HG03342 (cell line): Measurements from ENCODE around the gene FGFR3.

Source experiments
- ATAC-seq: cut with Tn5 transposase; IDR thresholded peaks from one replicate; pipeline ENCODE4 v1.9.1; 2021; ENCODE audit warnings: mild to moderate bottlenecking, moderate library complexity; ENCODE audit not compliant: unreplicated experiment

FGFR3 gene

DNA sequence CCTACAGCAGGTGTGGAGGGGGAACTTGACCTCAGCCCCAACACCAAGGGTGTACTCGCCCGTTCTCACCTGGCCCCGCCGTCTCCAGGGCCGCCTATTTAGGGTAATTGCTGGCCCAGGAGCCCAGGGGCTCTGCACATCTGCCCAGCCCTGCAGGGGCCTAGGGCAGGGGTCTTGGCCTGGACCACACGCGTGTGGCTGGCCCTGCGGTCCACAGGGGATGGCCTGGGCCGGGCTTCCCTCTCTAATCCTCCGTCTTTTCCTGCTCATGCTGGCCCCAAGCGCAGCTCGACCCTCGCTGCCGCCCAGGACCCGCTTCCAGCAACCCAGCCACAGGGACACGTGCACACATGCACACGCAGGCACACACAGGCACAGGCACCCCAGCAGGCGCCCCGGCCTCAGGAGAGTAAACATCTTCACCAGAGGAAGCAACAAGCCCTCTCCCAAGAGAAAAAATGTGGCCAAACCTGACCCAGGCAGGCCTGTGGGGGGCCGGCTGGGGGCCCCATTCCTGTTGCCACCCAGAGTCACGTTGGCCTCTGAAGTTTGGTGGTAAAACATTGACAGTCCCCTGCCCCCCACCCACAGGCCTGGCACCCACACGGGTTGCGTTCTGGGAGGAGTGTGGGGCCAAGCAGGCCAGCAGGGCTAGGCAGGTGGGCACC, 24.6 kb upstream of the FGFR3 start:
- ATAC-seq, result no peak

DNA sequence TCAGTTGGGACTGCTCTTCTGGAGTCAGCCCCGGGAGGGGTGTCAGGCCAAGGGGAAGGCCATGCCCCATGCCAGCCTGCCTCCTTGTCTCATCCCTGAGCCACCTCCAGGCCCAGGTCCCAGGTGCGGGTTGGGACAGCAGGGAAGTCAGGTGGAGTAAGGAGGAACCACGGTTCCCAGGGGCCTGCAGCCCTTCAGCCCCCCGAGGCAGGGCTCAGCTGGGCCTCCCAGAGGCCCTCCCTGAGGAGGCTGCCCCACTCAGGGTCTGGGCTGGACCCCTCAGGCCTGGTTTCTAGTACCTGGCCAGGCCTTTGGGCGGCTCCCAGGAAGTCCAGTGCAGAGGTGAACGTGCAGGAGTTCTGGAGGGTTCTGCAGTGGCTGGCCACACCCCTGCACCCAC, 23.4 kb upstream of the FGFR3 start:
- no peak for ATAC-seq

DNA sequence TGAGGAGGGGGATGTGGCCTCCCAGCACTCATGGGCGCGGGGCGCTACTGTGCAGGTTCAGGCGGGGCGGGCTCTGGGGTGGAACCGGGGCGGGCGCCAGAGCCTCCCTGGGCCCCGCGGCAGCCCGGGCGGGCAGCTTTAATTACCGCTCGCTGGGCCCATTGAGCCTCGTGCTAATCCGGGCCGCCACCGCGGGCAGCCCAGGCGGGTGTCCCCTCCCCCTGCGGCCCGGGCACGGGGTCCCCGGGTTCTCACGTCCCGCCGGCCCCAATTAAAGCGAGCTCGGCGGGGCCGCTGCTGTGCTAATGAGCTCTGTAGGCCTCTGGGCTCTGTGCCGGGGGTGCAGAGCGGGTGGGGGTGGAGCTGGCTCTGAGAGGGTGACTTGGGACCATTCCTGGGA, 22.8 kb upstream of the FGFR3 start:
- no peak for ATAC-seq

DNA sequence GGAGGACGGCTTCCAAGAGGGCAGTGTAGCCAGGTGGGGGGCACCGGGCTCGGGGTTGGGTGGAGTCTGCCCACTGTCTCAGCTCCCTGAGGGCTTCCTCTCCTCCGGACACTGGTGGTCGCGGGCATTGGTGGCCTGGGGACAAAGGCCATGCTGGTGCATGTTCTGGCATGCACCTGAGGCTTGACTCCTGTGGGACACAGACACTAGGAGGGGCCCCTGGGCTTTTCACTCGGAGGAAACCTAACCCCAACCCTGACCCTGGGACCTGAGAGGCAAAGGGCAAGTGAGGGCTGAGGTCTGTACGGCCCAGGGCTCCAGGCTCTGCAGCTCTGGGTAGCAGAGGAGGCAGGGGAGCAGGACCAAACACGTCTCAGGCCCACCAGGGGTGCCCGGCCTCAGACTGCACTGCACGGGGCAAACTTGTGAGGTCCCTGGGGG, 22.3 kb upstream of the FGFR3 start:
- ATAC-seq, result no peak

DNA sequence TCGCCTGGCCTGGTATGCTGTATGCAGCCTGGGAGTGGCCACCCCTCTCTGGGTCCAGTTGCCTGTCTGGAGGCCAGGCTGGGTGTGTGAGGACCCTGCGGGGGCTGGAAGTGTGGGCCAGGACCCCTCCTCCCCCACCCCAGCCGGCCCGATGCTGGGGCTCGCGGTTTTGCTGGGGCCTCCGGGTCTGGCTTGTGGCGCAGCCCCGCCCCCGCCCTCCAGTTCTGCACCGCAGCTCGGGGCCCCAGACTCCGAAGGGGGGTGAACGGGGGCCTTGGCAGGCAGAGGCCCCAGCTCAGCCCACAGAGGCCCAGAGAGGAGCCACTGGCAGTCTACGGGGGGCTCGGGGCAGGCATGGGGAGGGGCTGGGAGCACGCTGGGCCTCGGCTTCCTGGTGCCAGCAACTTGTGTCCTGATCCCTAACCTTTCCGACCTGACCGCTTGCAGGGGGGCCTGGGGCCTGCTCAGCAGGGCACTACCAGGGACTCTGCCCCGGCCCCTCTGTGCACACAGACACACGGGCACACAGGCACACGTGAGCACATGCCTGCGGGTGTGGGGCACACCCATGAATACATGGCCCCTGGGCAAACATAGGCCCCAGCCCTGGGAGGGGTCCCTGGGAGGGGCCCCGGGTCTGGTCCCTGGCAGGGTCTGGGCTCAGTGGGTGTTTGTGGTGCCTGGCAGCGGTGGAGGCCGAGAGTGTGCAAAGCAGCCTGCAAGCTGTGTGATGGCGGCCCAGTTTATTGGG, 21.4 kb upstream of the FGFR3 start:
- no peak for ATAC-seq

DNA sequence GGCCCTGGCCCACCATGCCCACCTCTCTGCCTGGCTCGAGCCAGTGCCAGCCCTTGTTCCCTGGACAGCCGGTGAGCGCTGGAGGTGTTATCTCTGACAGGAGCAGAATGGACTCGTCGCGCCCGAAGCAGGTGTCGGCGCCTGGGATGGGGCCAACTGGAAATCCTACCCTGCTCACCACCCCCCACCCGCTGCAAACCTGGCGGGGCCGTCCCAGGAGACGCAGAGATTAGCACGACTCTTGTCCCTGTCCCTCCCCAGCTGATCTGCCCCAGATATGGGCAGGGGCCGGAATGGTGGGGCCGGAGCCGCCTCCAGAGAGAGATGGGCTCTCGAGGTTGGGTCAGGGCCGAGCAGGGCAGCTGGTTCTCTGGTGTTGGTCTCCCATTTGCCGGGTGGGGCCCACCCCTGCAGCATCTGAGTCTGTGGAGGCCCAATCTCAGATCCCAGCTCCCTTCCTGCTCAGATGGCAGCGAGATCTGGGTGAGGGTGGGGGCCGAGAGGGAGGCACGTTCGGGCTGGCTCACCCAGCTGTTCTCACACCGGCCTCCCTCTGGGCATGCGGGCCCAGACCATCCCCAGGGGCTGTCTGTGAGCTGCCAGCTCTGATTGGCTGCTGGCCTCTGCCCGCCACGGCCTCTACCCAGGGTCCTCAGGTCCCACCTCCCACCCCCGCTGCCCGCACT, 20.1 kb upstream of the FGFR3 start:
- no peak for ATAC-seq

- no peak for ATAC-seq
These were observed 19.3 kb upstream of the FGFR3 start for GRCh38 chr4:1773754-1774153.

DNA sequence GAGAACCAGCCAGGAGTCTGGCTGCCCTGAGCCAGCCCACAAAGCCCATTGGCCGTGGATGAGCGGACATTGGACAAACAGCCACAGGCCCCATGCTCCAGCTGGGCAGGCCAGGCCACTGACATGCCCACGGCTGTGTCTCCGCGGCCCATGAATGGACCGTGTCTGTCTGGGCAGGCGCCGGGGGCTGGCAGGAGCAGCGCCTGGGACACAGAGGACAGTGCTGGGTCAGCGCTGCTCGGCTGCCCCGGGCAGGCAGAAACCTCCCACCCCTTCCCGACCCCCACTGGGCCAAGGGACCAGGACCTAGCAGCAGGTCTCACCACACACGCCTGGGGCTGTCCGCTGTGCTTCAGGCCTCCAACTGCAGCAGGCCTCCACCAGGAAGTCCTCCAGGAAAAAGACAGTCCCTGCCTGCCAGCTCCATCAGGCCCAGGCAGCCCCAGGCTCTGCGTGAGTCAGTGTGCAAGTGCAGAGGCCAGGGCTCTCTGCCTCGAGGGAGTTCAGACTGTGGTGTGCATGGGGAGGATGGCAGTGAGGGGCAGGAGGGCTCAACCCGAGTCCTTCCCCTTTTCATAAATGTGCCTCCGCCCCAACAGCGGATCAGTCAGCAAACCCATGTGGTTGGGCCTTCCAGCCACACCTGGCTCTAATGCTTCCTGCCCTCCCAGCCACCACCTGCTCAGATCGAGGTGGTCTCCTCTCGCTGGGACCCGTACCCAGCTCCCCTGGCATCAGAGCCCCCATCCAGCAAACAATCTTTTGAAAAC, 17.2 kb upstream of the FGFR3 start:
- ATAC-seq, result no peak

GRCh38 chr4:1776521-1777161, 16.5 kb upstream of the FGFR3 start:
- ATAC-seq, result no peak

GRCh38 chr4:1777822-1778641, 15.1 kb upstream of the FGFR3 start:
- ATAC-seq, result no peak

DNA sequence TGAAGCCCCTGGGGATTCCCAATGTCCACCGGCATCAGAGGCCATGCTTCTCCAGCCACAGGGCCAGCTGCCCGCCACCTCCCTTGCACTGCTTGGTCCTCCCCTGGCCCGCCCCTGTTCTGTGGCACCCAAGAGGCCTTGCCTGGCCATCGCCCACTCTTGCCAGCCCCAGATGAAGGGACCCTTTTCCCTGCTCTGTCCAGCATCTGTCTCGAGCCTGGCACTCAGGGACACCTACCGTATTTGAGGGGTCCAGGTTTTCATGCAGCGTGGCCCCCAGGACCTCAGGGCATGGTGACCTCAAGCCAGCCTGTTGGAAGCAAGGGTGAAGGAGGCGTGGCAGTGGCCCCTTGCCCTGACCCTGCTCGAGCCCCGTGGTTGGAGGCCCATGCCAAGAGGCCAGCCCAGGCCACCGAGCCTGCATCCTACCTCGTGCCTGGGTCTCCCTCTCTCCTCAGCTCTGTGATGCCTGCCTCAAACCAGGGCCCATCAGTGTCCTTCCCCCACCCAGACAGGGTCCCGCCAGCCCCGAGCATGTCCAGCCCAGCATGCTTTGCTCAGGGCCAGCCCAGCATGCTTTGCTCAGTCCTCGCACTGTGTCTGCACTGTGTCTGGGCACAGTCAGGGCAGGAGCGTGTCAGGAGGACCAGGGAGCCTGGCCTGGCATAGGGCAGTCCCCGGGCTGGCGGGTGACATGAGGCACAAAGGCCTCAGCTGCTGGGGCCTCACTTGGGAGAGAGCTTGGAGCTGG, 14.3 kb upstream of the FGFR3 start:
- no peak for ATAC-seq

DNA sequence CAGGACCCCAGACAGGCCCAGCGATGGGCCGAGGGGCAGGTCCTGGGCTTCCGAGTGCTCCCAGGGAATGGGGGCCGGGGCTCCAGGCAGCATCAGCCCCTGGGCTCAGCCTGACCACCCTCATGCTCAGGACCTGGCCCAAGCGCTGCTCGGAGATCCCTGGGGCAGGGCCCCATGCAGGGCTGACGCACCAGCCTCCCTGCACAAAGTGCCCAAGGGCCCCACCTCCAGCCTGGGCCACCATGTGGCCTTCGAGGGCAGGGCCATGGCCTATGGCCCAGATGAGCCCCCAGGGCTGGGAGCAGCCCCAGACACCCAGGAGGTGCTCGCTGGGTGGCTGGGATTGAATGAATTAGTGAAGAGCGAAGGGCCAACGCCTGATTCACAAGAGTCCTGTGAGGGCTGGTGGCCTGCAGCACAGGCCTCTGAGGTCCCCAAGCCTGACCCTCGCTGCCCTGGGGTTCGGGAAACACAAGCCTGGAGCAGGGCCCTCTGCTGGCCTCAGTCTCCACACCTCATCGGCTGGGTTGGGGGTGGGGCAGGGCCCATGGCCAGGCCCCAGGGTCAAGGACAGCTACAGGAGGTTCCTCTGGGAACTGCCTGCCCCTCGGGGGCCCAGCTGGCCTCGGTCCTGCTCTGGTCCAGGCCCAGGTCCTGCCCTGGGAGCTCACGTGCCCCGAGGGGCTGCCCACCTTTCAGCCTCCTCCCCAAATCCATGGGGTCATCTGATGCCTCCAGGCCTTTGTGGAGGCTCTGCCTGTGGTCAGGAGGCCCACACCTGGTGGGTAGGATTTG, 13.3 kb upstream of the FGFR3 start:
- ATAC-seq, result no peak

GRCh38 chr4:1780435-1780834, 12.7 kb upstream of the FGFR3 start:
- no peak for ATAC-seq

- no peak for ATAC-seq
These were observed 10.1 kb upstream of the FGFR3 start for GRCh38 chr4:1783015-1783414.

GRCh38 chr4:1783970-1784369, 9.1 kb upstream of the FGFR3 start:
- no peak for ATAC-seq

GRCh38 chr4:1784395-1784788, 8.7 kb upstream of the FGFR3 start:
- ATAC-seq, result no peak

DNA sequence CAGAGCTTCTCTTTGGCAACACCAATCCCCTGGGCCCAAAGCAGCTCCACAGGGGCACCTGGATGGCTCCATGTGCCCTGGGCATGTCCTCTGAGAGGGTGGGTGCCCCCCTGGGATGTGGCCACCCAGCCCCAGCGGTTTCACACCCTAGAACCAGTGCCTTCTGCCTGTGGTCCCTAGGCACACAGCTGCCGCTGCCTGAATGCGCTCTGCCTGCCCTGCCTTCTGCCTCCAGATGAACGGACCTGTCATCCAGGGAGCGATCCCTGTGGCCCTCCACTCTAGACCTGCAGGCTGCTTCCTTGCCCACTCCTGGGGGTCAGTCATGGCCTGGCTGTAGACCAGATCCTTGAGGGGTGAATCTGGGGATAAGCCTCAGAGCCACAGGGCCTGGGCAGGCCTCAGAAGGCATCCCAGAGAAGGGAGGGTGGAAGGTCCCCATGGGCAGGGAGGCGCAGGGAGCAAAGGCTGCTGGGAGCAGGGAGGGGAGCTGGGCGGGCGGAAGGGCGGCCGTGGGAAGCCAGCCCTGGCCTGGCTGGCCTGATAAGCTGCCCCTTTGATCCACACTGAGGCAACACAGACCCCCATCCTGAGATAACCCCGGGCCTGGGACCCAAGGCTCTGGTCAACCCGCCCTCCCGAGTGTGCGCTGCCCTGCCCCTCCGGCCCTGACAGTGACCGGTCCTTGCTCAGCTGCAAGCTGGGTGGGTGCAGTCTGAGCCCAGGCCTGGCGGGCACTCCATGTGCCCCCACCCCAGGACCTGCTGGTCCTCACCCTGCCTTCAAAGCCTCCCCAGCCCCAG, 8.1 kb upstream of the FGFR3 start:
- ATAC-seq, result no peak

DNA sequence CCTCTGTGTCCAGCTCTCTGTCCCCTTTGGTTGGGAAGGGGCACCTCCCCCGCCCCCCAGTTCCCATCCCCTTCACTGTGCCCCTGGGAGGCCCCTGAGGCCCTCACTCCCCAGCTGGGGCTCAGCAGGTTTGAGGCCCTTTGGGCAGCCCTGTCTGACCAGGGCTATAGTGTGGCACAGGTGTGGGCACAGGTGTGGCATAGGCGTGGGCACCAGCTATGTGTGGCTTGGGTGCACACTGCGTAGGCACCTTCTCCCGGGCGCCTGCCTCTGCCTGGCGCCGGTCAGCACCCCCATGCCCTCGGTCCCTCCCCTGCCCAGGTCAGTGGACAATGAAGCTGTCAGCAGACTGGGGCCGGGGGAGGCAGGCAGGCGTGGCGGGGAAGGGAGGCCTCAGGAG, 7.5 kb upstream of the FGFR3 start:
- ATAC-seq, result no peak
